ENCODE results near the gene EPHA4.

DNA sequence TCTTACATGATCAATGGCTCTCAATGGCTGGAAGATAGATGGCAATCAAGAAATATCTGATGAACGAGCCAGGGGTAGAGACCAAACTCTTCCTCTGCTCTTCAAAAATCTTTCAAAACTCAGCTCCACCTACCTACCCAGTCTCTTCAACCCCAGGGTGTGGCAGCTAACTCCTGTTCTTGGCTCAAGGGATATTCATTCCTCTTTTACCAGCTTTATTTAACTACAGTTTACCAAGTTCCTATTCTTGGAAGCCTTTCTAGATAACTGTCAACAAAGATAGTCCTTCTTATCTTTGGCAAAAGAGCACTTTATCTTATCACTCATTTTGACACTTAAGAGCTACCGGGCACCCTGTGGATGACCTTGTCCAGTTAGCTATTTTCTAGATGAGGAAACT lies 36.3 kb downstream of the EPHA4 start:
- TF ChIP-seq POLR2AphosphoS5 (IDR thresholded peaks at IDR 0.05), result no peak
- TF ChIP-seq, protein P1, sequence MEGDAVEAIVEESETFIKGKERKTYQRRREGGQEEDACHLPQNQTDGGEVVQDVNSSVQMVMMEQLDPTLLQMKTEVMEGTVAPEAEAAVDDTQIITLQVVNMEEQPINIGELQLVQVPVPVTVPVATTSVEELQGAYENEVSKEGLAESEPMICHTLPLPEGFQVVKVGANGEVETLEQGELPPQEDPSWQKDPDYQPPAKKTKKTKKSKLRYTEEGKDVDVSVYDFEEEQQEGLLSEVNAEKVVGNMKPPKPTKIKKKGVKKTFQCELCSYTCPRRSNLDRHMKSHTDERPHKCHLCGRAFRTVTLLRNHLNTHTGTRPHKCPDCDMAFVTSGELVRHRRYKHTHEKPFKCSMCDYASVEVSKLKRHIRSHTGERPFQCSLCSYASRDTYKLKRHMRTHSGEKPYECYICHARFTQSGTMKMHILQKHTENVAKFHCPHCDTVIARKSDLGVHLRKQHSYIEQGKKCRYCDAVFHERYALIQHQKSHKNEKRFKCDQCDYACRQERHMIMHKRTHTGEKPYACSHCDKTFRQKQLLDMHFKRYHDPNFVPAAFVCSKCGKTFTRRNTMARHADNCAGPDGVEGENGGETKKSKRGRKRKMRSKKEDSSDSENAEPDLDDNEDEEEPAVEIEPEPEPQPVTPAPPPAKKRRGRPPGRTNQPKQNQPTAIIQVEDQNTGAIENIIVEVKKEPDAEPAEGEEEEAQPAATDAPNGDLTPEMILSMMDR (IDR thresholded peaks at IDR 0.05), result no peak

Measured in prostate gland (tissue), 2 donors.